Thoracic aorta (tissue), 2 donors: ENCODE measurements around the gene GATC. TPM values are rescaled to one million over a fixed set of nuclear protein-coding genes. Genes with fewer than 3 reads are reported as not detected.

Source experiments
- ATAC-seq: fragments of 150-250 bp; one replicate; pipeline ENCODE4 v1.8.0; 2017; ENCODE audit warnings: low read depth; ENCODE audit not compliant: insufficient number of reproducible peaks, low FRiP score
- DNase-seq: peaks from one replicate; pipeline ENCODE4 v3.0.0-alpha.2; 2020; ENCODE audit warnings: low spot score
- H3K27ac ChIP-seq, 2 donors: fragments of 200-600 bp; sonication (generic); 1 replicate in 1 of 2; 2 replicates in 1 of 2; pipeline ENCODE4 v1.5.1; 2016; ENCODE audit warnings: mild to moderate bottlenecking in 2 of 2, moderate library complexity in 2 of 2
- H3K27me3 ChIP-seq: fragments of 200-600 bp; sonication (generic); replicated peaks from 2 replicates; pipeline ENCODE4 v1.6.0; 2016; ENCODE audit warnings: mild to moderate bottlenecking; ENCODE audit not compliant: insufficient read depth
- H3K36me3 ChIP-seq: fragments of 200-600 bp; sonication (generic); one replicate; pipeline ENCODE4 v1.5.1; 2016
- H3K4me1 ChIP-seq, 2 donors: fragments of 200-600 bp; sonication (generic); 1 replicate in 1 of 2; 2 replicates in 1 of 2; pipeline versions ENCODE4 v1.5.1 to v1.6.0; 2016; ENCODE audit warnings: low read depth in 2 of 2, mild to moderate bottlenecking in 1 of 2; ENCODE audit not compliant: control insufficient read depth in 1 of 2
- H3K4me3 ChIP-seq: fragments of 200-600 bp; sonication (generic); 2 replicates; pipeline ENCODE4 v1.5.1; 2016; ENCODE audit warnings: mild to moderate bottlenecking
- H3K9me3 ChIP-seq: fragments of 200-600 bp; sonication (generic); 2 replicates; pipeline ENCODE4 v1.5.1; 2016
- CTCF ChIP-seq: fragments of 200-600 bp; sonication (generic); IDR thresholded peaks from one replicate; pipeline ENCODE4 v1.5.1; 2019; ENCODE audit warnings: antibody characterized with exemption
- total RNA-seq, 2 donors: library from RNA; depleted of rRNA; stranded (reverse); fragments of >200 nt; gene quantifications; one replicate each; pipeline versions ENCODE4 v1.1.0 to v1.2.3, GENCODE V29; 2016

GATC gene
- total RNA-seq, 2 donors from 2014 or later: 16.9 to 17.7 TPM

DNA sequence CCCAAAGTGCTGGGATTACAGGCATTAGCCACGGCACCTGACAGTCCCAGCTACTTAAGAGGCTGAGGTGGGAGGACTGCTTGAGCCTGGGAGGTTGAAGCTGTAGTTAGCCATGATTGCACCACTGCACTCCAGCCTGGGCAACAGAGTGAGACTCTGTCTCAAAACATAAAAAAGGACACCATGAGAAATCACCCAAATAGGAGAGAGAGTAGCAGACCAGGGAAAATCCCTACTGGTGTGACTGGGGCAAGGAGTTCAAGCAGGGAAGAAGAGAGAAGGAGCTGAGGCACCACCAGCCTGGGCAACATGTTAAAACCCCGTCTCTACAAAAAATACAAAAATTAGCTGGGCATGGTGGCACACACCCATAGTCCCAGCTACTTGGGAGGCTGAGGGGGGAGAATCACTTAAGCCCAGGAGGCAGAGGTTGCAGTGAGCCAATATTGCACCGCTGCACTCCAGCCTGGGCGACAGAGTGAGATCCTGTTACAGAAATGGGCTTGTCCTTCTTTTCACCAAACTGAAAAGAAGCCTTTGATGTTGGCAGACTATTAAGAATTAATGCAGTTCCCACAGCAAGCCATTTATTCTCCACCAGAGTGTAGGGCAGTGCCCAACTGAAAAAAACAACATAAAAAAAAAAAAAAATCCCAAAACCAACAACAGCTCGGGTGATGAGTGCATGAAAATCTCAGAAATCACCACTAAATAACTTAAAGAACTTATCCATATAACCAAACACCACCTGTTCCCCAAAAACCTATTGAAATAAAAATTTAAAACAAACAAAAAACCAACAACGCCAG, 27.8 kb downstream of the GATC start:
- H3K4me1 ChIP-seq: peaks cover 4 to 24% of the 10 kb centered on the region in 2 donors
- DNase-seq: no peak
- H3K27me3 ChIP-seq: no peaks in the 10 kb centered on the region
- TF ChIP-seq CTCF: no peak
- H3K9me3 ChIP-seq: no peaks in the 10 kb centered on the region
- no peak for ATAC-seq
- H3K4me3 ChIP-seq: no peak overlapping the region
- H3K27ac ChIP-seq: peak overlapping the region in 1 of 2 donors; percentile 43
- no peaks in the 10 kb centered on the region for H3K36me3 ChIP-seq

DNA sequence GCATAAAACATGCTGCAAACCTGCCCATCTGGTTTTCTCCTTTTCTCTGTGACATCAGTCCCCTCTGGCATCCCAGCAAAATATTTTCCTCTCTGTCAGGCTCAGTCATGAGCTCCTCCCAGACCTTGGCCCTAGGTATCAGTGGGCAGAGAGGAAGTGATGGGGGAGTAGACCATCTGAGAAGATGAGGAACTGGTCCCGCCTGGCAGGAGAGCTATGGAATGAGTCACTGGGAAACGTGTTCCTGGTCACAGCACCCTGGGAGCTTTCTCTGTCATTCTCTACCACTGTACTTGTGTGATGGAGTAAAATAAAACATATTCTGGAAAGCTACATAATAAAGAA, 28.3 kb downstream of the GATC start:
- Histone ChIP-seq H3K36me3 (no peaks in the 10 kb centered on the region), H3K9me3 (no peaks in the 10 kb centered on the region), H3K4me3 (no peak overlapping the region), H3K27ac (no peak overlapping the region), H3K27me3 (no peaks in the 10 kb centered on the region), H3K4me1 (peaks cover 4 to 24% of the 10 kb centered on the region in 2 donors)
- DNase-seq: no peak
- no peak for TF ChIP-seq CTCF
- no peak for ATAC-seq

GRCh38 chr12:120475643-120476042, 29.4 kb downstream of the GATC start:
- no peaks in the 10 kb centered on the region for H3K27me3 ChIP-seq
- DNase-seq: no peak

DNA sequence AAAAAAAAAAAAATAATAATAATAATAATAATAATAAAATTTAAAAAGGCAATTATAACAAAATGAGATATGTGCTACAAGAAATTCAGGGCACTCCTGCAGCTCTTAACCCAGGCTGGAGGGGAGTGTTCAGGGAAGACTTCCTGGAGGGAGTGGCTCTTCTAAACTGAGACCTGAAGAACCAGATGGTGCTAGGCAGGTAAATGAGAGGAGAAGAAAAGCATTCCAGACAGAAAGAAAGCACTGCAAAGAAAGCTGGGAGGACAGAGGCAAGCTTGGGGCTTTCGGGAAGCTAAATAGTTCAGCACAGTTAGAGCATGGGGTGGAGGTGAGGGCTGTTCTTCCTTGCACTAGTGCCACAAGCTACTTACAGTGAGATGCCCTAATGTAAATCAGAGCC, 33.2 kb downstream of the GATC start:
- TF ChIP-seq CTCF: no peak
- no peak overlapping the region for H3K27ac ChIP-seq
- peaks cover 0 to 8% of the 10 kb centered on the region in 2 donors for H3K4me1 ChIP-seq
- no peak for DNase-seq
- H3K27me3 ChIP-seq: no peaks in the 10 kb centered on the region
- H3K9me3 ChIP-seq: no peaks in the 10 kb centered on the region
- ATAC-seq: no peak
- H3K36me3 ChIP-seq: no peaks in the 10 kb centered on the region
- H3K4me3 ChIP-seq: no peak overlapping the region

More at GRCh38 chr12:120475643-120476042, 29.4 kb downstream of the GATC start:
- H3K36me3 ChIP-seq: no peaks in the 10 kb centered on the region
- no peak for ATAC-seq
- peaks cover 0 to 16% of the 10 kb centered on the region in 2 donors for H3K4me1 ChIP-seq
- H3K9me3 ChIP-seq: no peaks in the 10 kb centered on the region
- TF ChIP-seq CTCF: no peak
- H3K4me3 ChIP-seq: no peak overlapping the region
- no peak overlapping the region for H3K27ac ChIP-seq

DNA sequence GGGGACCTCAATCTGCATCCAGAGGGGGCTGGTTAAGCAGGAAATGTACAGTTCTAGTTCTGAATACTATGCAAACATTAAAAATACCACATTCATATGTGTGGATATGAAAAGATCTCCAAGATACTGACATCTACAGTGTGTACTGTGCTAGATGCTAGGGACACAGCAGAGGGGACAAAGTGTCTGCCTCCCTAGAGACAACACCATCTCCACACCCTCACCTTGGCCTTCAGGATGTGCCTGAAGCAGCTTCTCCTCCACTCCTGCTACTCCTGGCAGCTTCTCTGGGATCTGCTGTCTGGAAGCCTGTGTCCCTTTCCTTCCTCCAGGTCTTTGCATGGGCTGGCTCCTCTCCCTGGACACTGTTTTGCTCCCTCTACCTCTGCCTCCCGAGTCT, 34.0 kb downstream of the GATC start:
- DNase-seq (no peak), ATAC-seq (no peak)
- Histone ChIP-seq H3K27ac (no peak overlapping the region), H3K9me3 (no peaks in the 10 kb centered on the region), H3K4me3 (no peak overlapping the region), H3K36me3 (no peaks in the 10 kb centered on the region), H3K27me3 (no peaks in the 10 kb centered on the region), H3K4me1 (peaks cover 0 to under 1% of the 10 kb centered on the region in 2 donors)
- no peak for TF ChIP-seq CTCF
